Measurements from ENCODE around the gene CEP135.

DNA sequence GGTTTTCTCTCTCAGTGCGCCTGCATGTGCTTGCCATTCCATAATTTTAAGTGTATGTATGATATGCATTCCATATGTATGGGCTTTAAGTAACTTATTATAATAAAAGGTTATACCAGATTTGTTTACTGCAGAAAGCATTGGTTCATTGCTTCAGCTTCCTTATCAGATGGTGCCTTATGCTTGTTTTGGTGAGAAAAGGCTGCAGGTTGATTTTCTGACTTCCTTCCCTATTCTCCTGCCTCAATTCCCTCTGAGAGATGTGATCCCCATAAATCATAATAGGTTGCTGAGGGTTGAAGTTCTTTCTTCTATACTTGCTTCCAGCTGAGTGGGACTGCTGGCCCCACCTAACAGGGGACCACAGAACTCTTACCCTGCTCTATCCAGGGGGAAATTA lies 10.3 kb upstream of the CEP135 start:
- TF ChIP-seq, protein P1, sequence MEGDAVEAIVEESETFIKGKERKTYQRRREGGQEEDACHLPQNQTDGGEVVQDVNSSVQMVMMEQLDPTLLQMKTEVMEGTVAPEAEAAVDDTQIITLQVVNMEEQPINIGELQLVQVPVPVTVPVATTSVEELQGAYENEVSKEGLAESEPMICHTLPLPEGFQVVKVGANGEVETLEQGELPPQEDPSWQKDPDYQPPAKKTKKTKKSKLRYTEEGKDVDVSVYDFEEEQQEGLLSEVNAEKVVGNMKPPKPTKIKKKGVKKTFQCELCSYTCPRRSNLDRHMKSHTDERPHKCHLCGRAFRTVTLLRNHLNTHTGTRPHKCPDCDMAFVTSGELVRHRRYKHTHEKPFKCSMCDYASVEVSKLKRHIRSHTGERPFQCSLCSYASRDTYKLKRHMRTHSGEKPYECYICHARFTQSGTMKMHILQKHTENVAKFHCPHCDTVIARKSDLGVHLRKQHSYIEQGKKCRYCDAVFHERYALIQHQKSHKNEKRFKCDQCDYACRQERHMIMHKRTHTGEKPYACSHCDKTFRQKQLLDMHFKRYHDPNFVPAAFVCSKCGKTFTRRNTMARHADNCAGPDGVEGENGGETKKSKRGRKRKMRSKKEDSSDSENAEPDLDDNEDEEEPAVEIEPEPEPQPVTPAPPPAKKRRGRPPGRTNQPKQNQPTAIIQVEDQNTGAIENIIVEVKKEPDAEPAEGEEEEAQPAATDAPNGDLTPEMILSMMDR (conservative IDR thresholded peaks at IDR 0.05; ENCODE audit: low read depth, low read length), result no peak
- no peak for TF ChIP-seq EZH2 (IDR thresholded peaks at IDR 0.05; ENCODE audit: low read length, unreplicated experiment)
- TF ChIP-seq EZH2phosphoT487 (IDR thresholded peaks at IDR 0.05; ENCODE audit: borderline replicate concordance, low read length), result no peak

Measured in PC-3 (cell line).